ENCODE measurements around the gene CRHR1.

Gene CRHR1

GRCh38 chr17:45824475-45824874 lies 40.4 kb downstream of the CRHR1 start:
- DNase-seq, result no peak

GRCh38 chr17:45824901-45825492 lies 40.9 kb downstream of the CRHR1 start:
- no peak for DNase-seq

- DNase-seq, result peak in 8 of 14 donors; percentile 26 to 58 (median 46)
Measured at GRCh38 chr17:45825792-45826191, 41.7 kb downstream of the CRHR1 start.

GRCh38 chr17:45826919-45827588 lies 42.9 kb downstream of the CRHR1 start:
- DNase-seq, result peak in 1 of 14 donors; percentile 2

GRCh38 chr17:45828171-45828570 lies 44.1 kb downstream of the CRHR1 start:
- DNase-seq, result no peak

- no peak for DNase-seq
Measured at GRCh38 chr17:45828582-45829133, 44.5 kb downstream of the CRHR1 start.

GRCh38 chr17:45833920-45834319 lies 49.8 kb downstream of the CRHR1 start:
- no peak for DNase-seq

GRCh38 chr17:45834471-45835396 lies 50.6 kb downstream of the CRHR1 start:
- DNase-seq, result no peak

- no peak for DNase-seq
Measured at GRCh38 chr17:45835481-45835880, 51.4 kb downstream of the CRHR1 start.

GRCh38 chr17:45836047-45837044 lies 52.2 kb downstream of the CRHR1 start:
- no peak for DNase-seq

- DNase-seq, result no peak
Measured at GRCh38 chr17:45837187-45837586, 53.1 kb downstream of the CRHR1 start.

GRCh38 chr17:45837603-45838002 lies 53.5 kb downstream of the CRHR1 start:
- DNase-seq, result no peak

- peak in 1 of 14 donors; percentile 26 for DNase-seq
Measured at GRCh38 chr17:45838751-45839295, 54.7 kb downstream of the CRHR1 start.

GRCh38 chr17:45839442-45839841 lies 55.3 kb downstream of the CRHR1 start:
- no peak for DNase-seq

GRCh38 chr17:45841186-45841585 lies 57.1 kb downstream of the CRHR1 start:
- peak in 1 of 14 donors; percentile 49 for DNase-seq

- DNase-seq, result peak in 2 of 14 donors; percentile 11 to 88
Measured at GRCh38 chr17:45841883-45842525, 57.9 kb downstream of the CRHR1 start.

- DNase-seq, result no peak
Measured at GRCh38 chr17:45843722-45844121, 59.6 kb downstream of the CRHR1 start.

GRCh38 chr17:45844695-45845375 lies 60.7 kb downstream of the CRHR1 start, which contains the start of gene SPPL2C:
SPPL2C (plus strand) TSS chr17:45844881; CDS start chr17:45844907, 26 bp downstream.
- DNase-seq, result no peak

- DNase-seq, result no peak
Measured at GRCh38 chr17:45845376-45846185, 61.5 kb downstream of the CRHR1 start.

Measured in C1 segment of cervical spinal cord (tissue), 14 donors.